GM18951 (cell line): ENCODE measurements around the gene ABHD6.
"Not testable (repeated sequence)": the region's sequence is repeated elsewhere in the genome, so short reads cannot be mapped to it uniquely, and the experiment has no call there.

Source experiments
- POLR2A ChIP-seq: IDR thresholded peaks from 4 replicates; pipeline ENCODE4 v1.6.1; 2011; ENCODE audit warnings: mild to moderate bottlenecking; ENCODE audit not compliant: insufficient read length, insufficient read depth; ENCODE audit errors: extremely low read depth
- in situ Hi-C: fragments of 300-500 bp; cut with MboI; formaldehyde crosslinking; loops from one replicate; pipeline ENCODE4 v1.12.0; 2022; ENCODE audit warnings: low sequenced_read_pairs, mixed read lengths, inconsistent platforms; ENCODE audit not compliant: unreplicated experiment

The ABHD6 gene

DNA sequence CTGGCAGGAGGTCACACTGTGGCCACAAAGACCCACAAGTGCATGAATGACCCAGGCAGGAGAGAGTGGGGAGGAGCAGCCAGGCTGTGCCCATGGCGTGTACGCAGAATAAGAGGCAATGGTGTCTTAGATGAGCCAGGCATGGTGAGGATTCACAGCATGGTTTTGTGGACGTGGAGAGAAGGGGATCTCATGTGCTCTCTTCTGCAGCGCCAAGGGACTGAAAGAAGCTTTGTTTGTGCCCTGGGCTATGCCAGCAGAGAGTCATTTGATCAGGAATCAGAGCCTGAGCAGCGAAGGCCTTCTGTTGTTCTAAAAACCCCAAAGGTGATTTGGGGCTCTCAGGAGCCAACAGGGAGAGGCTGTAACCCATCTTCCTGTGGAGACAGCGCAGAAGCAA, 49.8 kb downstream of the ABHD6 start:
- in situ Hi-C loops, result no loop called here
- TF ChIP-seq POLR2A, result no peak

DNA sequence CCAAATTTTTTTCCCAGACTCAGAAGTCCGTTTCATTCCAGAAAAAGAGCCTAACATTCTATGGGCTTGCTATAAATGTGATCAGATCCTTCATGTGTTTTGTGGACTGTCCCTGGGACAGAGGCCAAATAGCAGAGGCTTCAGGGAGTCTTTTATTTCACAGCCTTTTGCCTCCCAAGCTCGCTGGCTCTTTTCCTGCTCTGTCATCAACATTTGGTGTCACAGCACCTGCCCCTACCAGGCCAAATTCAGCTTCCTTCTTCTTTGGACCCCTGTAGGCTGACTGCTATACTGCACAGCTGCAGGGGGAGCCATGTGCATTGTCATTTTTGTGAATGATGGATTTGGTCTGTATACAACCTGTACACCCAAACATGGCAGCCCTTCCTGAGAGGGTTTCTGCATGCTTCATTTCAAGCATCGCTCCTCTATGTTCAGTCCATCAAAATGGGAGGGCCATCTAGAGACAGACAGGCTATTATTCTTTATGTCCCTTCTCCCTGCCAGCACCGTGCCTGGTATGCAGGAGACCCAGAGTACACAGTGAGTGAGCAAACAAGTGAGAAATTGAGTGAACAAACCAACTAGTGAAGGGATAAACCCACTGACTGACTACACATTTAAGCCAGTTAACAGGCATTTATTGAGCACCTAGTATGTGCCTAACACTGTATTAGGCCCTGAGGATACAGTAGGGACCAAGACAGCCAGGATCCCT, 50.6 kb downstream of the ABHD6 start:
- in situ Hi-C loops, result no loop called here
- TF ChIP-seq POLR2A, result no peak

DNA sequence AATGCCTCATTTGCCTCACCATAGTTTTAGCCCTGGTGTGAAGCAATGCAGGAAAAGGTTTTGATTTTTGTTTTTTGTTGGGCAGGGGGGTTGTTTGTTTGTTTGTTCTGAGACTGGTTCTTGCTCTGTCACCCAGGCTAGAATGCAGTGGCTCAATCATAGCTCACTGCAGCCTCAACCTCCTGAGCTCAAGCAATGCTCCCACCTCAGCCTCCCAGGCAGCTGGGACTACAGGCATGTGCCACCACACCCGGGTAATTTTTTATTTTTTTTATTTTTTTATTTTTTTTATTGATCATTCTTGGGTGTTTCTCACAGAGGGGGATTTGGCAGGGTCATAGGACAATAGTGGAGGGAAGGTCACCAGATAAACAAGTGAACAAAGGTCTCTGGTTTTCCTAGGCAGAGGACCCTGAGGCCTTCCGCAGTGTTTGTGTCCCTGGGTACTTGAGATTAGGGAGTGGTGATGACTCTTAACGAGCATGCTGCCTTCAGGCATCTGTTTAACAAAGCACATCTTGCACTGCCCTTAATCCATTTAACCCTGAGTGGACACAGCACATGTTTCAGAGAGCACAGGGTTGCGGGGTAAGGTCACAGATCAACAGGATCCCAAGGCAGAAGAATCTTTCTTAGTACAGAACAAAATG, 51.5 kb downstream of the ABHD6 start:
- in situ Hi-C loops, result not testable (repeated sequence)

DNA sequence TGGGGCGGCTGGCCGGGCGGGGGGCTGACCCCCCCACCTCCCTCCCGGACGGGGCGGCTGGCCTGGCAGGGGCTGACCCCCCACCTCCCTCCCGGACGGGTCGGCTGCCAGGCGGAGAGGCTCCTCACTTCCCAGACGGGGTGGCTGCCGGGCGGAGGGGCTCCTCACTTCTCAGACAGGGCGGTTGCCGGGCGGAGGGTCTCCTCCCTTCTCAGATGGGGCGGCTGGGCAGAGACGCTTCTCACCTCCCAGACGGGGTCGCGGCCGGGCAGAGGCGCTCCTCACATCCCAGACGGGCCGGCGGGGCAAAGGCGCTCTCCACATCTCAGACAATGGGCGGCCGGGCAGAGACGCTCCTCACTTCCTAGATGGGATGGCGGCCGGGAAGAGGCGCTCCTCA, 52.9 kb downstream of the ABHD6 start:
- in situ Hi-C loops, result not testable (repeated sequence)

DNA sequence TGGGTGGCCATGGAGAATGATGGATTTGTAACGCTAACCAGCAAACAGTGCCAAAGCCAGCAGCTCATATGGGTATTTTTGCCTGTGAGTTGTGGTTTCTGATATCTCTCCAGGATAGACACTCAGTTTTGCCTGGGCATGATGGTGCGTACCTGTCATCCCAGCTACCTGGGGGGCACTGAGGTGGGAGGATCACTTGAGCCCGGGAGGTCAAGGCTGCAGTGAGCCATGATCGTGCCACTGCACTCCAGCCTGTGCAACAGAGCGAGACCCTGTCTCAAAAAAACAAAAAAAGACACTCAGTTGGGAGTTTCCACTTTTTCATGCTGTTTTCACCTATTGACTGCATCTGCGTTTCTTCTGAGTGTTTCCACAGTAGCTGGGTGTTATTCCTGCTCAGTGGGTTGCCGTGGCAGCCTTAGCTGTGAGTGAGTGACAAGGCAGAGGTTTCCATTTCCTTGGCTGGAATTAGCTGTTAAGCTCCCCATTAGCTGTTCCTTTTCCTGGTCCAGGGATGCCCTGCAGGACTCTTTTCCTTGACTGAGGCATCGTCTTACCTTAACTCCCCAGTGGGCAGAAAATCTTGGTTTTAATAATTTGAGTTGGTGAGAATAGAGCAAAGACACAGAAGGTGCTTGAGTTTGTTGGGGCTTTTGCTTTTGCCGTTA, 54.2 kb downstream of the ABHD6 start:
- no peak for TF ChIP-seq POLR2A
- in situ Hi-C loops, result no loop called here

DNA sequence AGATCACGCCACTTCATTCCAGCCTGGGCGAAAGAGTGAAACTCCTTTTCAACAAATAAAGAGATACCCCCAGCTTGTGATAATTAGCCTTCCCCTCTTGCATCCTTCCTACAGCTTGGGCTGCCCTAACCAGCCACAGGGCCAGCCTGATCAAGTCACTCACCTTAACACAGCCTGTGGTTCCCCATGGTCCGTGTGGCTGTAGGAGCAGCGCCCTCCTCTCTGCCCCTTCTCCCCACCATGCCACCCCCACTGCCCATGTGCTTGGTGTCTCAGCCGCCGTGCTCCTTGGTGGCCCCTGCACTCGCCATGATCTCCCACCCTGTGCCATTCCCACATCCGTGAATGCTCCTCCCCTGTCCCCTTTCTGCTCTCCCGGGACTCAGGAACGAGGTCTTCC, 55.3 kb downstream of the ABHD6 start:
- TF ChIP-seq POLR2A, result no peak
- in situ Hi-C loops, result no loop called here

DNA sequence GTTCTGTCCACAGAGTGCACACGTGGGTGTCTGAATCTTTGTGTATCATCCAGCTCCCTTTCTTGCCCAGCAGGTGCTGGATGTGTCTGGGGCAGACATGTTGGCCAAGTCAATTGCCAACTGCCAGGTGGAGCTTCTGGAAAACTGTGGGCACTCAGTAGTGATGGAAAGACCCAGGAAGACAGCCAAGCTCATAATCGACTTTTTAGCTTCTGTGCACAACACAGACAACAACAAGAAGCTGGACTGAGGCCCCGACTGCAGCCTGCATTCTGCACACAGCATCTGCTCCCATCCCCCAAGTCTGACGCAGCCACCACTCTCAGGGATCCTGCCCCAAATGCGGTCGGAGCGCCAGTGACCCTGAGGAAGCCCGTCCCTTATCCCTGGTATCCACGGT, 55.9 kb downstream of the ABHD6 start:
- TF ChIP-seq POLR2A, result no peak
- in situ Hi-C loops, result no loop called here

DNA sequence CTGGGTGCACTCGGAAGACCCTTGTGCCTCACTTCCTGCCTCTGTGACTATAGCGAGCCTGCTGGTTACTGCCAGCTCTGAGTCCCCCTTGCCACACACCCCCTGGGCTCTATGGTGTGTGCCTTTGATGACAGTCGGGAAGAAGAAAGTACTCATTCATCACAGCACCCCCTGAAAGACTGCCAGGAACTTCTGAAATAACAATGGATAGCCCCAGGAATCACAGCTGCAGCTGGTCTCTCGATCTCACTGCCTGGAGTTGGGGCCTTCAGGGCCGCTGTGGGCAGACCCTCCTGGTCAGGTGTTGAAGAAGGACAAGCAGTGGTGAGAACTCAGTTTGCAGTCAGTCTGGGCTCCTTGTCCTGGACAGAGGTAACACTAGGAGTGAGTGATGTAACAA, 58.7 kb downstream of the ABHD6 start:
- in situ Hi-C loops, result no loop called here
- TF ChIP-seq POLR2A, result no peak

DNA sequence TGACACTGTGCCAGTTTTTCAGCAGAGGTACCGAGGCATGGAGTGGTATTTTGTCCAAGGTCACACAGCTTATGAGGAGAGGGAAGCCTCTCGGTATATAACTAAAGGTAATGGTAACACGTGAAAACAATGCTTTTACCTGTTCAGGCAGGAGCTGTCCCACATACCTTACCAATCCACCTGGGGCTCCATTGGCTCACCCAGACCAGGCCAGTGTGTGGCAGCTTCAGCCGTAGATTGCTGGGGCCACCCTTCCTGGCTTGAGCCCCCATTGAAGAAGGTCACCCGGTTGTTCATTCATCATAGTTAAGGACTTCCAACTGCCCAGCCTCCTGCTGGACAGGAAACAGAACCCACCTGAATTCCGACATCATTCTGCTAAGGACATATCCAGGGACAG, 59.3 kb downstream of the ABHD6 start:
- no peak for TF ChIP-seq POLR2A
- in situ Hi-C loops, result no loop called here

DNA sequence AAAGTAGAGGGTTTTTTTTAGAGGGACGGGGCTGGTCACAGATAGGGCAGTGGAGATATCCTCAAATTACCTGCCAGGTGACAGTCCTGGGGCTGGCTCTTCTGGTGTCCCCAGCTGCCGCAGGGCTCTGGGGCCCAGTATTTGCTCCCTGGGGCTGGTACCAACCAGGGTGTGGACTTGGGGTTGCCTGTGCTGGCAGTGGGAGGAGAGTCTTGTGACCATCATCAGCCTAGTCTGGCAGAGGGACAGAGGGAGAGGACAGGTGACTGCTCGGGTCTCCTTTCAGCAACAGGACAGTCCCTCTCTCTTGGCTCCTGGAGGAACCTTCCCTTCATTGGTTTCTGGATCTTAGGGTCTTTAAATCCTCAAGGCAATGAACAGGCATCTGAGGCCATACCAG, 60.6 kb downstream of the ABHD6 start:
- in situ Hi-C loops, result no loop called here
- no peak for TF ChIP-seq POLR2A

DNA sequence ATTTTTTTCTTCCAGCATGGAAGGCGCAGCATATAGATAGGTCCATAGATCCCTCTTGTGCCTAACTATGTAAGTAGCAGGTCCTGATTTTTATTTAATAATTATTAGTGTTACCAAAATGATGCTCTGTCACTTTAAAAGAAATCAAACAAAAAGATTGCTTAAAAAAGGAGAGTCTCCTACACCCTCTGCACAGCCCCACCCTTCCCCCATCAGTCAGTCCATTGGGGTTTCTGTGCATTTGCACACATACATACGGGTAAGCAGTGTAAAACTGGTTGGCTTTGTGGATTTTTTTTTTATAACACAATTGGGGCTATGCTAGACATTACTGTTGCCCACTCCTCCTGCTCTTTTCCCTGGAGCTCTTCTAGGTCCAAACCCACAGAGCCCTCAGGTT, 61.5 kb downstream of the ABHD6 start:
- no peak for TF ChIP-seq POLR2A
- in situ Hi-C loops, result no loop called here

DNA sequence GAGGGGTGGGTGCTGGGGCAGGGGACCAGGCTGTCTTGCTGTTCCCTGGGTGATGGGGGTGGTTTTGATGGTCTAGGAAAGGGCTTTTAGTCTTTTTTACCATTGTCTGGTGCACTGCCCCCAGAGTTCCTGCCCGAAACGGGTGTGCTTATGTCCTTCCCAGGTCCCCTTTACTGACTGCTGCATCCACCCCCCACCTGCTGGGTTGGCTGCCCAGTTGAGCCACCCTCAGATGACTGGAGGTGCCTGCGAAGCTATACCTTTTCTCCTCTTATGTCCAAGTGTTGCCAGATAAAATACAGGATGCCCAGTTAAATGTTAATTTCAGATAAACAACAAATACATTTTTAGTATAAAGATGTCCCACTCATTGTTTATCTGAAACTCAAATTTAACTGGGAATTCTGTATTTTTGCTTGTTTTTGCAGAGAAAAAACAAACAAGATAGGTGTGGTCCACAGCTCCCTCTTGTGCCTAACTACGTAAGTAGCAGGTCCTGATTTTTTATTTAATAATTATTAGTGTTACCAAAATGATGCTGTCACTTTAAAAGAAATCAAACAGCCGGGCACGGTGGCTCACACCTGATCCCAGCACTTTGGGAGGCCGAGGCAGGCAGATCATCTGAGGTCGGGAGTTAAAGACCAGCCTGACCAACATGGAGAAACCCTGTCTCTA, 62.4 kb downstream of the ABHD6 start:
- in situ Hi-C loops, result loop anchor here (5.0 kb wide), 1 partner anchor 118 kb away; no protein-coding TSS in a partner anchor
- TF ChIP-seq POLR2A, result no peak

DNA sequence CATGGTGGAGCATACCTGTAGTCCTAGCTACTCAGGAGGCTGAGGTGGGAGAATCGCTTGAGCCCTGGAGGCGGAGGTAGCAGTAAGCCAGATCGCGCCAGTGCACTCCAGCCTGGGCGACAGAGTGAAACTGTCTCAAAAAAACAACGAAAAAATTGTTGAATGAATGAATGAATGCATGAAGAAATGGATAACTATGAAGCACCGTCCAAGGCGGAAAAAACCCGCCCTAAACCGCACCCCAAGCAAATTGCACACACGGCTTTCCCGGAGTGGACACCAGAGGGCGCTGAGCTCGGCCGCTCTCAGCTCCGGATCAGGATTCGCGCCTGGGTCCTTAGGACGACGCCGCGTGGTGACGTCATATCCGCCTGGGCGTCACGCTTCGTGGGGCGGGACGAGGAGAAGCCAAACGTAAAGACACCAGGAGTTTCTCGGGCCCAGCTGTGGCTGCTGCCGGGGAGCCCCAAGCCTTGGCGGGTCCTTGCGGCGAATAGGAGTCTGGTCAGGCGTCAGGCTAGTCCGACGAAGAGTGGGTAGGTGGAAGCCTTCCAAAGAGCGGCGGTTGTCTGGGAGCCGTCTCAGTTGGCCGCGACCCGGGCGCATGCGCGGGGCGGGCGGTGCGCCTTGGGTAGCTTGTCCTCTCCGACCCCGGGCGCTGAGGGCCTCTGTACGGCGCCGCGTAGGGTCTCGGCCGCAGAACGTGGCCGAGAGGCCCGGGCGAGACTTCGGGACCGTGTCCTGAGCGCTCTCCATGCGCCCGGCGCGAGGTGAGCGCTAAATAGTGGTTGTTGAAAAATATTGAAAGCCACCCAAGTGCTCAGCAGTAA, 68.5 kb downstream of the ABHD6 start, which contains the start of the genes HTD2 and RPP14:
HTD2 (plus strand) TSS at position 639 of the 830 bp plus-strand sequence. CDS start 11,094 bp downstream, outside the sequence.
RPP14 (plus strand) TSS at position 364 of the 830 bp plus-strand sequence. CDS start 4,085 bp downstream, outside the sequence.
- peak; percentile 87 for TF ChIP-seq POLR2A
- in situ Hi-C loops, result no loop called here
